Liver (tissue), 10 donors: ENCODE results near the gene HPD. TPM values are rescaled to one million over a fixed set of nuclear protein-coding genes. Genes with fewer than 3 reads are reported as not detected.
"Not testable (repeated sequence)": the region's sequence is repeated elsewhere in the genome, so short reads cannot be mapped to it uniquely, and the experiment has no call there.

Experiments used
- DNase-seq: peaks from one replicate; pipeline ENCODE4 v3.0.0-alpha.2; 2017; ENCODE audit warnings: low spot score
- H3K27ac ChIP-seq, 2 donors: one replicate each; pipeline ENCODE4 v1.7.0; 2013; ENCODE audit warnings: inconsistent platforms in 2 of 2, low read length in 2 of 2, control low read depth in 1 of 2, low read depth in 1 of 2, mild to moderate bottlenecking in 1 of 2
- H3K27me3 ChIP-seq, 4 donors: one replicate each; pipeline versions ENCODE4 v1.6.1 to v1.7.0; 2013; ENCODE audit warnings: low read length in 3 of 4, inconsistent platforms in 1 of 4, mild to moderate bottlenecking in 1 of 4, moderate library complexity in 1 of 4; ENCODE audit not compliant: control insufficient read depth in 4 of 4, insufficient read depth in 4 of 4
- H3K36me3 ChIP-seq, 4 donors: one replicate each; pipeline versions ENCODE4 v1.6.1 to v1.7.0; 2013; ENCODE audit warnings: low read length in 3 of 4, mild to moderate bottlenecking in 3 of 4, low read depth in 1 of 4, moderate library complexity in 1 of 4; ENCODE audit not compliant: control insufficient read depth in 4 of 4, insufficient read depth in 3 of 4
- H3K4me1 ChIP-seq, 4 donors: one replicate each; pipeline versions ENCODE4 v1.6.1 to v1.7.0; 2013; ENCODE audit warnings: low read length in 3 of 4, mild to moderate bottlenecking in 3 of 4, moderate library complexity in 1 of 4; ENCODE audit not compliant: control insufficient read depth in 4 of 4, insufficient read depth in 4 of 4
- H3K4me3 ChIP-seq, 3 donors: one replicate each; pipeline versions ENCODE4 v1.6.1 to v1.7.0; 2013; ENCODE audit warnings: low read length in 3 of 3, control low read depth in 1 of 3, low read depth in 1 of 3, mild to moderate bottlenecking in 1 of 3
- H3K9ac ChIP-seq, 2 donors: one replicate each; pipeline ENCODE4 v1.7.0; 2013; ENCODE audit warnings: low read length in 2 of 2, mild to moderate bottlenecking in 2 of 2, moderate library complexity in 2 of 2, control low read depth in 1 of 2, low read depth in 1 of 2
- H3K9me3 ChIP-seq, 4 donors: one replicate each; pipeline versions ENCODE4 v1.6.1 to v1.7.0; 2013; ENCODE audit warnings: low read length in 3 of 4; ENCODE audit not compliant: control insufficient read depth in 4 of 4
- HNF4A ChIP-seq, 2 donors: conservative IDR thresholded peaks; 2 replicates each; pipeline ENCODE4 v1.6.1; 2016; ENCODE audit warnings: antibody characterized with exemption in 2 of 2, mild to moderate bottlenecking in 2 of 2
- NR2F2 ChIP-seq: IDR thresholded peaks from 2 replicates; pipeline ENCODE4 v1.6.1; 2016; ENCODE audit warnings: antibody characterized with exemption
- RXRA ChIP-seq, 2 donors: IDR thresholded peaks; 2 replicates each; pipeline ENCODE4 v1.6.1; 2017 to 2018; ENCODE audit warnings: antibody characterized with exemption in 2 of 2, mild to moderate bottlenecking in 1 of 2
- SP1 ChIP-seq: IDR thresholded peaks from 2 replicates; pipeline ENCODE4 v1.6.1; 2018; ENCODE audit warnings: antibody characterized with exemption, mild to moderate bottlenecking
- TAF1 ChIP-seq: conservative IDR thresholded peaks from 2 replicates; pipeline ENCODE4 v1.6.1; 2016; ENCODE audit warnings: antibody characterized with exemption, mild to moderate bottlenecking
- WGBS: extraction: QIAGEN DNeasy Blood & Tissue Kit; methylation state at CpG from one replicate; pipeline ENCODE4 v1.1.7; 2013; 5-methylcytosine and 5-hydroxymethylcytosine counted together
- polyA plus RNA-seq, 2 donors: library from polyadenylated mRNA; stranded (reverse) in 1 of 2; unstranded in 1 of 2; fragments of 200-250 nt in 1 of 2; fragments of >200 nt in 1 of 2; fragmentation: Nextera tagmentation in 1 of 2; extraction: Ambion mirVana in 1 of 2; gene quantifications; one replicate each; pipeline versions ENCODE4 v1.2.1 to v1.2.3, GENCODE V29; 2013 to 2015
- small RNA-seq: library from RNA; depleted of rRNA; stranded (forward); fragments of <200 nt; gene quantifications from one replicate; pipeline ENCODE3, GENCODE V24; 2014
- total RNA-seq, 2 donors: library from RNA; depleted of rRNA; stranded (reverse); fragments of >200 nt; gene quantifications; one replicate each; pipeline ENCODE4 v1.2.3, GENCODE V29; 2014
- TF ChIP-seq, protein P1 (sequence below): IDR thresholded peaks from 2 replicates; pipeline ENCODE4 v1.6.1; 2016; ENCODE audit warnings: antibody characterized with exemption
- donor health status: healthy.
- donor health status: healthy.
- donor health status: healthy.
- donor health status: healthy.
- donor health status: healthy.

The HPD gene
- total and polyA plus RNA-seq, 4 donors = 31.3 to 812 (median 509) TPM

DNA sequence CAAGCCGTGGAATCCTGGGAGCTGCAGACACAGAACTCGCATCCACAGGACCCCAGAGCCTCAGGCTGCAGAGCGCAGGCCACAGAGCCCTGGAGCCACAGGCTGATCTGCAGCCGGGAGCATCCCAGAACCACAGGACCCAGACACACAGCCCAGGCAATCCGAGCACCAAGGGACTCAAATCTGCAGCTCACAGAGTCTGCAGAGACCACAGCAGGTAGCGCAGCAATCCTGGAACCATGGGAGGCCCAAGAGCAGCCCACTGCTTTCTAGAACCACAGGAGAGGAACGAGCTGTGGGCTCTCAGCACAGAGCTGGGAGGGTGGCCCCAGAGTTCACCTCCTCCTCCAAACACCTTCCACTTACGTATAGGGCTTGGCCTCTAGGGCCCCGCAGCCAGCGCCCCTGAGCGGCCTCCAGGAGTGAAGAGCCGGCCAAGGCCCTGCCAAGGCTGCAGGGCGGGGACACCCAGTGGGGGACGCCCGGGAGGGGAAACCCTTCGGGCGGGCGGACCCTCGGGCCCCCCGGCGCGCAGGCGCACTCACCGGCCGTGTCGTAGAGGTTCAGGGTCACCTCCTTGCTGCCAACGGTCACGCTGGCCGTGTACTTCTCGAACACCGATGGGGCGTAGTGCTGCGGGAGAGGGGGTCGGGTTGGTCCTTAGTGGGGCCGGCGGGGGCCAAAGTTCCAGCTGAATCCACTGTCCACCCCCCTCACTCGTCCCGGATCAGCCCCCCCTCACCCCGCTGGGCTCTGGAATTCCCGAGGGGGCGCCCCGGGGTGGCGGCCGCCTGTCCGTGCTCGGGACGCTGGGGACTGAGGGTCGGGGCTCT, 65.8 kb downstream of the HPD start (continued):
- TF ChIP-seq HNF4A (conservative IDR thresholded peaks at IDR 0.05) = no peak
- no peak for TF ChIP-seq TAF1
- TF ChIP-seq RXRA (IDR thresholded peaks at IDR 0.05) = no peak

DNA sequence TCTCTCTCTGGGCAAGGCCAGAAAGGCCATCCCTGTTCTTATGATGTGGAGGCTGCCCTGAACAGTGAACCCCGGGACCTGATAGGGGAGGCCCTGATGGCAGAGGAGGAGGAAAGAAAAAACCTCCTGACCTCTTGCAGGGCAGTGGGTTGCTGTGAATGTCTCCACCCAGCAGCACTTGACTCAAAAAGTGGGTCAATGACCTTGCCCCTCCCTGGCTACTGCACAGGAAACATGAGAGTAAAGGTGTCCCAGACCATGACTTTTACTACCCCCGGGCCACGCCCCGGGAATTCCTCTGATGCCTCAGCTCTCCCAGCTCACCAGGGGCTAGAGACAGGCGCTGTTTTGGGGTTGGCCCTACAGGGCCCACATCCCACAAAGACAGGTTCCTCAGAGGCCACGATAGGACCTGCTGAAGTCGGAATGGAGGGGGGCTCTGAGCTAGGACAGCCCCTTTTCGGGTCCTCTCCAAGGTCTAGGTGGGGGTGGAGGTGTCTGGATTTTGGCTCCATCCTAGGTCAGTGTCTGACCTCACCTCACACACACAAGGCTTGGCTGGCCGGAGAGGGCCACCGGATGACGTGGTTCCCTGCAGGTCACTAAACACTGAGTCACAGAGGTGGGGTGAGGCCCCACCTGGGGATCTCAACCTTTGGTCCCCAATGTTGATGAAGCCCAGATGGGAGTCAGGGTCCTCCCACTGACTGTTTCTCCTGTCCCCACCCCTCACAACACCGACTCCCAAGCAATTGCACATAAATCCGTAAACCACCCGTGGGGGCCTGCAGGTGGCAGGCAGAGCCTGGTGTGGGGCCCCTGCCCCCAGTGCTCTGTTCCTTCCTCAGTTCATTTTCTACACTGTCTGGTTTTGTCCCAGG, 66.7 kb downstream of the HPD start:
- Histone ChIP-seq H3K9ac (peak overlapping the region in 1 of 2 donors; percentile 69), H3K27me3 (no peaks in the 10 kb centered on the region)
- WGBS = 76% methylated on average over 14 of the region's 14 CpGs

DNA sequence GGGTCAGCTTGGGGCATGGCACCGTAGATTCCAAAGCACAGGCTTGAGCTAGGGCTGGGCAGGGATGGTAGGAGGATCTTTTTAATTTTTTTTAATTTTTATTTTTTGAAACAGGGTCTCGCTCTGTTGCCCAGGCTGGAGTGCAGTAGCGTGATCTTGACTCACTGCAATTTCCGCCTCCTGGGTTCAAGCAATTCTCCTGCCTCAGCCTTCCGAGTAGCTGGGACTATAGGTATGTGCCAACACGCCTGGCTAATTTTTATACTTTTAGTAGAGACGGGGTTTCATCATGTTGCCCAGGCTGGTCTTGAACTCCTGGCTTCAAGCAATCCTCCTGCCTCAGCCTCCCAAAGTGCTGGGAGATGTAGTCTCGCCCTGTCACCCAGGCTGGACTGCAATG, 67.9 kb downstream of the HPD start:
- Histone ChIP-seq H3K27ac (peak overlapping the region in 1 of 2 donors; percentile 77), H3K4me1 (peaks cover 14 to 39% (median 24%) of the 10 kb centered on the region in 4 donors)
- not testable (repeated sequence) for DNase-seq

More for the DNA sequence above, 66.7 kb downstream of the HPD start:
- Histone ChIP-seq H3K9me3 (no peaks in the 10 kb centered on the region), H3K27ac (peak overlapping the region in 1 of 2 donors; percentile 31), H3K4me3 (no peak overlapping the region), H3K36me3 (no peaks in the 10 kb centered on the region), H3K4me1 (peaks cover 17 to 42% (median 31%) of the 10 kb centered on the region in 4 donors)
- TF ChIP-seq RXRA (IDR thresholded peaks at IDR 0.05) (peak; percentile 5 to 29), NR2F2 (no peak)
- DNase-seq = no peak

DNA sequence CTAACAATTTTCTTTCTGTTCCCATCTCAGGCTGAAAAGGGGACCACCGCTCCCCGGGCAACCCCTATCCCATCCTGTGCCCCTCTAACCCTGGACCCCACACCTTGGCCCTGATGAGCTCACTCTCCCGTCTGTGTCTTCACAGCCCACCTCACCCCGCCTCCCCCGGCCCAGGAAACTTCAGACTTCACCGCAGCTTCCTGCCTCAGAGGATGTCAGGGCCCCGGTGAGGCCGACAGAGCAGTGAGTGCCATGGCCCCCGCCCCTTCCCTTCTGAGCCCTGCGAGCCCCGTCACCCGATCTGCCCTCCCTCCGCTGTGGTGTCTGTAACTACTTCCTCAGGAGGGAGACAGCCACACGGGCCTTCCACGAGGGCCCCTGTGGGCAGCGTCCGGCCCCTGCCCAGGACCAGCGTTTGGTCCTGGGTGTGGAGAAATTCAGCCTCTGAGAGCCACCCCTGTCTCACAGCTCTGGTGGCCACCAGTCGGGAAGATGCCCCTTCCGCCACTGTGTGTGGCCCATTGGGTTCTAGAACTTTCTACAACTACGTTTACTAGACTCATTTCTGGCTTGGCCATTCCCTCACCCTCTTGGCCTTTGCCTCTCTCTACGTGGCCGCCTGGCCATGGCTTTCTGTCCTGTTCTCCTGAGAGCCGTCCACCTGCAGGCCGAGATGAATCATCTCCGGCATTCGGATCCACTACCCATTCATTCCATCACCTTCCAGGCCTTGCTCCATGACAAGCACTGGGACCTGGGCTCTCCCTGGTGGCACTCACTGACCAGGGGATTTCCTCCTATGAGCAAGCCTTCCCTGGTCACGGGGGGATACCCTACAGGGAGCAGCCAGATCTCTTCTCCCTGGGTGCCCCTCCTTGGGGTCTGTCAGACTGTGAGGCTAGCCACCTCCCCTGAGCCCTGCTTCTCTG, 68.6 kb downstream of the HPD start:
- H3K27me3 ChIP-seq = no peaks in the 10 kb centered on the region
- 75% methylated on average over 28 of the region's 28 CpGs for WGBS
- H3K9me3 ChIP-seq = no peaks in the 10 kb centered on the region
- peak overlapping the region in 1 of 2 donors; percentile 14 for H3K9ac ChIP-seq
- no peaks in the 10 kb centered on the region for H3K36me3 ChIP-seq
- H3K4me3 ChIP-seq = no peak overlapping the region
- H3K27ac ChIP-seq = peak overlapping the region; percentile 79 to 85
- peaks cover 12 to 32% (median 18%) of the 10 kb centered on the region in 4 donors for H3K4me1 ChIP-seq
- TF ChIP-seq, protein P1, sequence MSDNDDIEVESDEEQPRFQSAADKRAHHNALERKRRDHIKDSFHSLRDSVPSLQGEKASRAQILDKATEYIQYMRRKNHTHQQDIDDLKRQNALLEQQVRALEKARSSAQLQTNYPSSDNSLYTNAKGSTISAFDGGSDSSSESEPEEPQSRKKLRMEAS = no peak
- TF ChIP-seq SP1 = peak; percentile 28
- no peak for DNase-seq

More for the DNA sequence above, 67.9 kb downstream of the HPD start:
- H3K27me3 ChIP-seq, H3K4me3 ChIP-seq, H3K36me3 ChIP-seq, H3K9me3 ChIP-seq, H3K9ac ChIP-seq: not testable (repeated sequence)
- WGBS = 95% methylated on average over 8 of the region's 8 CpGs

Small RNAs within 50 kb of the gene (small RNA-seq; reads per million reads assigned to genes)
- gene AC069503.3 = not detected
- not detected for gene RF00017
- not detected for gene RNU7-170P

Other genes with a start within 250 kb of the HPD start
- 1 to 10 TPM; 5.3 to 8.7 TPM for gene ORAI1, start 232.3 kb downstream of the HPD start, total RNA-seq
- gene ORAI1, start 232.3 kb downstream of the HPD start, polyA plus RNA-seq = 10 to 100 TPM in 1 of 2 donors, 1 to 10 TPM in 1; 9.8 to 10.9 TPM
- under 1 TPM; 0.05 to 0.08 TPM for gene MORN3, start 189.2 kb downstream of the HPD start, total RNA-seq
- under 1 TPM; 0.06 to 0.13 TPM for gene MORN3, start 189.2 kb downstream of the HPD start, polyA plus RNA-seq
- gene TMEM120B, start 146.1 kb downstream of the HPD start, total RNA-seq = 1 to 10 TPM; 5.0 to 9.2 TPM
- gene TMEM120B, start 146.1 kb downstream of the HPD start, polyA plus RNA-seq = 1 to 10 TPM; 1.6 to 1.7 TPM
- gene RHOF, start 65.2 kb downstream of the HPD start, total RNA-seq = 1 to 10 TPM; 5.9 to 7.0 TPM
- gene RHOF, start 65.2 kb downstream of the HPD start, polyA plus RNA-seq = 1 to 10 TPM in 1 of 2 donors, under 1 TPM in 1; 0.97 to 1.1 TPM
- 1 to 10 TPM; 4.3 to 7.9 TPM for gene SETD1B, start 54.9 kb downstream of the HPD start, total RNA-seq
- 1 to 10 TPM; 1.8 to 5.8 TPM for gene SETD1B, start 54.9 kb downstream of the HPD start, polyA plus RNA-seq
- 10 to 100 TPM; 39.0 to 52.3 TPM for gene PSMD9, start 29.9 kb upstream of the HPD start, total RNA-seq
- gene PSMD9, start 29.9 kb upstream of the HPD start, polyA plus RNA-seq = 10 to 100 TPM; 50.1 to 57.6 TPM
- gene CFAP251, start 59.7 kb upstream of the HPD start, total RNA-seq = 1 to 10 TPM; 1.6 to 4.0 TPM
- 1 to 10 TPM; 1.8 to 2.1 TPM for gene CFAP251, start 59.7 kb upstream of the HPD start, polyA plus RNA-seq
- gene BCL7A, start 163.0 kb upstream of the HPD start, total RNA-seq = 1 to 10 TPM; 5.9 to 8.3 TPM
- gene BCL7A, start 163.0 kb upstream of the HPD start, polyA plus RNA-seq = 1 to 10 TPM; 3.5 to 4.0 TPM
- 10 to 100 TPM; 10.6 to 19.5 TPM for gene MLXIP, start 219.9 kb upstream of the HPD start, total RNA-seq
- 10 to 100 TPM; 10.6 to 11.4 TPM for gene MLXIP, start 219.9 kb upstream of the HPD start, polyA plus RNA-seq